HG03558 (cell line): ENCODE measurements around the gene SPATA6L.
"Not testable (repeated sequence)": the region's sequence is repeated elsewhere in the genome, so short reads cannot be mapped to it uniquely, and the experiment has no call there.

Experiments used
- ATAC-seq: cut with Tn5 transposase; IDR thresholded peaks from one replicate; pipeline ENCODE4 v1.9.1; 2021; ENCODE audit warnings: moderate number of reproducible peaks; ENCODE audit not compliant: unreplicated experiment; ENCODE audit errors: extremely low read depth

The SPATA6L gene

GRCh38 chr9:4642351-4642750 lies 23.9 kb downstream of the SPATA6L start:
- ATAC-seq: no peak

- no peak for ATAC-seq
Observed at GRCh38 chr9:4640027-4640426, 26.3 kb downstream of the SPATA6L start.

- no peak for ATAC-seq
Observed at GRCh38 chr9:4639420-4639819, 26.9 kb downstream of the SPATA6L start.

GRCh38 chr9:4638968-4639367 lies 27.3 kb downstream of the SPATA6L start:
- ATAC-seq: no peak

GRCh38 chr9:4630836-4631235 lies 35.4 kb downstream of the SPATA6L start:
- ATAC-seq: no peak

GRCh38 chr9:4622016-4622415 lies 44.3 kb downstream of the SPATA6L start:
- no peak for ATAC-seq

- no peak for ATAC-seq
Observed at GRCh38 chr9:4620881-4621555, 45.3 kb downstream of the SPATA6L start.

GRCh38 chr9:4620057-4620765 lies 46.1 kb downstream of the SPATA6L start:
- no peak for ATAC-seq

GRCh38 chr9:4618700-4619099 lies 47.6 kb downstream of the SPATA6L start:
- no peak for ATAC-seq

GRCh38 chr9:4617752-4618151 lies 48.5 kb downstream of the SPATA6L start:
- ATAC-seq: no peak

GRCh38 chr9:4615778-4616177 lies 50.5 kb downstream of the SPATA6L start:
- ATAC-seq: no peak

- ATAC-seq: no peak
Observed at GRCh38 chr9:4615251-4615650, 51.0 kb downstream of the SPATA6L start.

GRCh38 chr9:4614627-4615026 lies 51.7 kb downstream of the SPATA6L start:
- no peak for ATAC-seq

GRCh38 chr9:4606033-4606432 lies 60.2 kb downstream of the SPATA6L start:
- not testable (repeated sequence) for ATAC-seq

GRCh38 chr9:4604678-4605095 lies 61.6 kb downstream of the SPATA6L start:
- ATAC-seq: peak; percentile 83

GRCh38 chr9:4603830-4604229 lies 62.5 kb downstream of the SPATA6L start:
- no peak for ATAC-seq

GRCh38 chr9:4600368-4600767 lies 65.9 kb downstream of the SPATA6L start:
- no peak for ATAC-seq

GRCh38 chr9:4596165-4596922 lies 69.9 kb downstream of the SPATA6L start:
- no peak for ATAC-seq

GRCh38 chr9:4594994-4595393 lies 71.3 kb downstream of the SPATA6L start:
- ATAC-seq: no peak

- no peak for ATAC-seq
Observed at GRCh38 chr9:4594545-4594944, 71.7 kb downstream of the SPATA6L start.

GRCh38 chr9:4592886-4593285 lies 73.4 kb downstream of the SPATA6L start:
- no peak for ATAC-seq
